PC-3 (cell line): Measurements from ENCODE around the gene ZBTB7C. TPM values are rescaled to one million over a fixed set of nuclear protein-coding genes. Genes with fewer than 3 reads are reported as not detected.

ENCODE experiments used
- ATAC-seq: fragments of 200-7000 bp; cut with Tn5 transposase; 2 replicates; pipeline ENCODE4 v1.9.1; 2020; ENCODE audit warnings: mild to moderate bottlenecking, moderate library complexity
- BruUV-seq: library from RNA; stranded (reverse); fragments of 400-500 nt; replicated peaks from 2 replicates; lab custom pipeline; 2021; lab: Mats Ljungman, UMichigan
- CTCF ChIA-PET: fragments of 300-600 bp; sonication (Branson Sonifier 250); formaldehyde crosslinking; loops from one replicate; lab custom pipeline; 2022; ENCODE audit warnings: antibody characterized with exemption; lab: Charles Lee
- POLR2A ChIA-PET: fragments of 300-600 bp; sonication (Branson Sonifier 250); formaldehyde crosslinking; loops from one replicate; lab custom pipeline; 2022; ENCODE audit warnings: antibody characterized with exemption; ENCODE audit not compliant: unreplicated experiment; lab: Charles Lee
- DNase-seq: peaks from one replicate; pipeline ENCODE4 v3.0.0-alpha.2; 2015
- H2AFZ ChIP-seq: fragments of 300-600 bp; sonication (generic); 2 replicates; pipeline ENCODE4 v1.6.0; 2016; ENCODE audit warnings: antibody characterized with exemption, low read length
- H3F3A ChIP-seq: fragments of 300-600 bp; sonication (generic); one replicate; pipeline ENCODE4 v1.6.0; 2017; ENCODE audit warnings: antibody characterized with exemption, low read length, control low read depth, mild to moderate bottlenecking; ENCODE audit not compliant: unreplicated experiment
- H3K27ac ChIP-seq: fragments of 300-600 bp; sonication (generic); 2 replicates; pipeline ENCODE4 v1.5.1; 2016; ENCODE audit warnings: mild to moderate bottlenecking, low read length
- H3K27me3 ChIP-seq: fragments of 300-600 bp; sonication (generic); 2 replicates; pipeline ENCODE4 v1.6.1; 2016; ENCODE audit warnings: low read length, mixed read lengths
- H3K36me3 ChIP-seq: fragments of 300-600 bp; sonication (generic); 2 replicates; pipeline ENCODE4 v1.6.1; 2016; ENCODE audit warnings: low read depth, mixed run types, low read length, mixed read lengths
- H3K4me1 ChIP-seq: fragments of 300-600 bp; sonication (generic); 2 replicates; pipeline ENCODE4 v1.5.1; 2016; ENCODE audit warnings: low read length; ENCODE audit not compliant: insufficient read depth
- H3K4me2 ChIP-seq: fragments of 300-600 bp; sonication (generic); 2 replicates; pipeline ENCODE4 v1.6.0; 2016; ENCODE audit warnings: low read length
- H3K4me3 ChIP-seq: fragments of 300-600 bp; sonication (generic); 2 replicates; pipeline ENCODE4 v1.5.1; 2016; ENCODE audit warnings: mild to moderate bottlenecking, low read length, mixed read lengths
- H3K79me2 ChIP-seq: fragments of 300-600 bp; sonication (generic); 2 replicates; pipeline ENCODE4 v1.6.1; 2017; ENCODE audit warnings: low read length, mixed read lengths
- H3K9ac ChIP-seq: fragments of 300-600 bp; sonication (generic); 2 replicates; pipeline ENCODE4 v1.6.0; 2016; ENCODE audit warnings: mild to moderate bottlenecking, low read length
- H3K9me2 ChIP-seq: fragments of 300-600 bp; sonication (generic); replicated peaks from 2 replicates; pipeline ENCODE4 v1.6.1; 2016; ENCODE audit warnings: mixed run types, low read length, mixed read lengths
- H3K9me3 ChIP-seq: fragments of 300-600 bp; sonication (generic); 2 replicates; pipeline ENCODE4 v1.6.1; 2016; ENCODE audit warnings: low read length, mixed read lengths
- H4K20me1 ChIP-seq: fragments of 300-600 bp; sonication (generic); 2 replicates; pipeline ENCODE4 v1.6.1; 2016; ENCODE audit warnings: low read length, mixed read lengths
- EZH2 ChIP-seq: fragments of 300-600 bp; sonication (generic); IDR thresholded peaks from one replicate; pipeline ENCODE4 v1.6.1; 2017; ENCODE audit warnings: antibody characterized with exemption, mild to moderate bottlenecking, low read length; ENCODE audit not compliant: unreplicated experiment
- EZH2phosphoT487 ChIP-seq: fragments of 300-600 bp; sonication (generic); IDR thresholded peaks from 2 replicates; pipeline ENCODE4 v1.6.1; 2018; ENCODE audit warnings: mild to moderate bottlenecking, antibody characterized with exemption, low read length, borderline replicate concordance
- intact Hi-C: fragments of 100-400 bp; cut with micrococcal nuclease; formaldehyde crosslinking; loops from 2 replicates; pipeline ENCODE4 v1.9.0; 2023
- total RNA-seq: library from RNA; depleted of rRNA; stranded (reverse); fragments of >200 nt; gene quantifications from 2 replicates; pipeline ENCODE4 v1.2.3, GENCODE V29; 2014
- TF ChIP-seq, protein P1 (sequence below): fragments of 300-600 bp; sonication (generic); conservative IDR thresholded peaks from 2 replicates; pipeline ENCODE4 v1.5.1; 2017; ENCODE audit warnings: antibody characterized with exemption, low read depth, mild to moderate bottlenecking, low read length

The ZBTB7C gene
- total RNA-seq, 1 experiment from 2014 or later, result 1.3 TPM

GRCh38 chr18:48319801-48320638 lies 89.2 kb downstream of the ZBTB7C start:
- ChIA-PET POLR2A (no interaction called here), CTCF (no interaction called here)
- Histone ChIP-seq H3K36me3 (no peaks in the 10 kb centered on the region), H3F3A (no peaks in the 10 kb centered on the region), H3K4me2 (no peak overlapping the region), H3K9me3 (no peaks in the 10 kb centered on the region), H3K9me2 (no peaks in the 10 kb centered on the region), H3K27ac (no peak overlapping the region), H3K79me2 (no peaks in the 10 kb centered on the region), H2AFZ (no peak overlapping the region), H4K20me1 (no peaks in the 10 kb centered on the region), H3K4me1 (no peaks in the 10 kb centered on the region), H3K4me3 (no peak overlapping the region), H3K27me3 (no peaks in the 10 kb centered on the region), H3K9ac (no peak overlapping the region)
- ATAC-seq (no peak), DNase-seq (no peak)
- intact Hi-C loops, result no loop called here
- BruUV-seq, result no TSS peak
- TF ChIP-seq EZH2phosphoT487 (no peak), EZH2 (no peak)
- TF ChIP-seq, protein P1, sequence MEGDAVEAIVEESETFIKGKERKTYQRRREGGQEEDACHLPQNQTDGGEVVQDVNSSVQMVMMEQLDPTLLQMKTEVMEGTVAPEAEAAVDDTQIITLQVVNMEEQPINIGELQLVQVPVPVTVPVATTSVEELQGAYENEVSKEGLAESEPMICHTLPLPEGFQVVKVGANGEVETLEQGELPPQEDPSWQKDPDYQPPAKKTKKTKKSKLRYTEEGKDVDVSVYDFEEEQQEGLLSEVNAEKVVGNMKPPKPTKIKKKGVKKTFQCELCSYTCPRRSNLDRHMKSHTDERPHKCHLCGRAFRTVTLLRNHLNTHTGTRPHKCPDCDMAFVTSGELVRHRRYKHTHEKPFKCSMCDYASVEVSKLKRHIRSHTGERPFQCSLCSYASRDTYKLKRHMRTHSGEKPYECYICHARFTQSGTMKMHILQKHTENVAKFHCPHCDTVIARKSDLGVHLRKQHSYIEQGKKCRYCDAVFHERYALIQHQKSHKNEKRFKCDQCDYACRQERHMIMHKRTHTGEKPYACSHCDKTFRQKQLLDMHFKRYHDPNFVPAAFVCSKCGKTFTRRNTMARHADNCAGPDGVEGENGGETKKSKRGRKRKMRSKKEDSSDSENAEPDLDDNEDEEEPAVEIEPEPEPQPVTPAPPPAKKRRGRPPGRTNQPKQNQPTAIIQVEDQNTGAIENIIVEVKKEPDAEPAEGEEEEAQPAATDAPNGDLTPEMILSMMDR, result no peak

GRCh38 chr18:48318436-48318835 lies 90.7 kb downstream of the ZBTB7C start:
- H3K27ac ChIP-seq, result no peak overlapping the region
- H3K4me2 ChIP-seq, result no peak overlapping the region
- H3K9me2 ChIP-seq, result no peaks in the 10 kb centered on the region
- H3K4me3 ChIP-seq, result no peak overlapping the region
- TF ChIP-seq, protein P1, result no peak
- TF ChIP-seq EZH2phosphoT487, result no peak
- TF ChIP-seq EZH2, result no peak
- no peaks in the 10 kb centered on the region for H4K20me1 ChIP-seq
- no peaks in the 10 kb centered on the region for H3K79me2 ChIP-seq
- H3K36me3 ChIP-seq, result no peaks in the 10 kb centered on the region
- no TSS peak for BruUV-seq
- intact Hi-C loops, result no loop called here
- no peak overlapping the region for H2AFZ ChIP-seq
- no peak for DNase-seq
- ChIA-PET POLR2A (no interaction called here), CTCF (no interaction called here)
- ATAC-seq, result no peak
- H3K9ac ChIP-seq, result no peak overlapping the region
- H3K4me1 ChIP-seq, result no peaks in the 10 kb centered on the region
- H3F3A ChIP-seq, result no peaks in the 10 kb centered on the region
- H3K9me3 ChIP-seq, result no peaks in the 10 kb centered on the region
- H3K27me3 ChIP-seq, result no peaks in the 10 kb centered on the region

GRCh38 chr18:48317781-48318381 lies 91.3 kb downstream of the ZBTB7C start:
- Histone ChIP-seq H3K36me3 (no peaks in the 10 kb centered on the region), H2AFZ (no peak overlapping the region), H3K27ac (no peak overlapping the region), H4K20me1 (no peaks in the 10 kb centered on the region), H3K4me2 (no peak overlapping the region), H3K9me2 (no peaks in the 10 kb centered on the region), H3K4me3 (no peak overlapping the region), H3K79me2 (no peaks in the 10 kb centered on the region), H3K9ac (no peak overlapping the region), H3K4me1 (no peaks in the 10 kb centered on the region), H3K27me3 (no peaks in the 10 kb centered on the region), H3K9me3 (no peaks in the 10 kb centered on the region), H3F3A (no peaks in the 10 kb centered on the region)
- no TSS peak for BruUV-seq
- ChIA-PET POLR2A (no interaction called here), CTCF (no interaction called here)
- DNase-seq, result no peak
- intact Hi-C loops, result no loop called here
- no peak for ATAC-seq
- TF ChIP-seq EZH2phosphoT487 (no peak), EZH2 (no peak)
- TF ChIP-seq, protein P1, result no peak
